22Rv1 (cell line): ENCODE results near the gene GABARAPL1.

Experiments used
- ZFX ChIP-seq: fragments of 450-650 bp; IDR thresholded peaks from 2 replicates; pipeline ENCODE4 v1.6.1; 2017; ENCODE audit warnings: antibody characterized with exemption, borderline replicate concordance
- TF ChIP-seq, protein P1 (sequence below): fragments of 450-650 bp; IDR thresholded peaks from 2 replicates; pipeline ENCODE4 v1.5.1; 2017; ENCODE audit warnings: mild to moderate bottlenecking

DNA sequence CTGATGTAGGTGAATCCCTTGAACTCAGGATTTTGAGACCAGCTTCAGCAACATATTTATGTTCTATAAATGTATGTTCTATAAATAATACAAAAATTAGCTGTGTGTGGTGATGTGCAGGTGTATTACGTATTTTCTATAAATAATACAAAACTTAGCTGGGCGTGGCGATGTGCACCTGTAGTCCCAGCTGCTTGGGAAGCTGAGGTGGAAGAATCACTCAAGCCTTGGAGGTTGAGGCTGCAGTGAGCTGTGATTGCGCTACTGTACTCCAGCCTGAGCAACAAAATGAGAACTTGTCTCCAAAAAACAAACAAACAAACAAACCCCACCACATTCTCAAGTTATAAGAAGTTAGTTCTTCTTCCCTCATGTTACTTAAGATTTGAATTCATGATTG is 39.5 kb downstream of the GABARAPL1 start:
- TF ChIP-seq, protein P1, sequence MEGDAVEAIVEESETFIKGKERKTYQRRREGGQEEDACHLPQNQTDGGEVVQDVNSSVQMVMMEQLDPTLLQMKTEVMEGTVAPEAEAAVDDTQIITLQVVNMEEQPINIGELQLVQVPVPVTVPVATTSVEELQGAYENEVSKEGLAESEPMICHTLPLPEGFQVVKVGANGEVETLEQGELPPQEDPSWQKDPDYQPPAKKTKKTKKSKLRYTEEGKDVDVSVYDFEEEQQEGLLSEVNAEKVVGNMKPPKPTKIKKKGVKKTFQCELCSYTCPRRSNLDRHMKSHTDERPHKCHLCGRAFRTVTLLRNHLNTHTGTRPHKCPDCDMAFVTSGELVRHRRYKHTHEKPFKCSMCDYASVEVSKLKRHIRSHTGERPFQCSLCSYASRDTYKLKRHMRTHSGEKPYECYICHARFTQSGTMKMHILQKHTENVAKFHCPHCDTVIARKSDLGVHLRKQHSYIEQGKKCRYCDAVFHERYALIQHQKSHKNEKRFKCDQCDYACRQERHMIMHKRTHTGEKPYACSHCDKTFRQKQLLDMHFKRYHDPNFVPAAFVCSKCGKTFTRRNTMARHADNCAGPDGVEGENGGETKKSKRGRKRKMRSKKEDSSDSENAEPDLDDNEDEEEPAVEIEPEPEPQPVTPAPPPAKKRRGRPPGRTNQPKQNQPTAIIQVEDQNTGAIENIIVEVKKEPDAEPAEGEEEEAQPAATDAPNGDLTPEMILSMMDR = no peak
- no peak for TF ChIP-seq ZFX
